Uterus (tissue), 4 donors: ENCODE measurements around the gene SORBS1. TPM values are rescaled to one million over a fixed set of nuclear protein-coding genes. Genes with fewer than 3 reads are reported as not detected.

Experiments
- DNase-seq, 2 donors: peaks; one replicate each; pipeline ENCODE4 v3.0.0-alpha.2; 2019 to 2020
- H3K27ac ChIP-seq, 2 donors: fragments of 200-600 bp; sonication (generic); 1 replicate in 1 of 2; 2 replicates in 1 of 2; pipeline ENCODE4 v1.5.1; 2016 to 2018
- H3K27me3 ChIP-seq, 2 donors: fragments of 200-600 bp; sonication (generic); one replicate each; pipeline ENCODE4 v1.5.1; 2018 to 2019; ENCODE audit warnings: control low read depth in 1 of 2
- H3K36me3 ChIP-seq, 2 donors: fragments of 200-600 bp; sonication (generic); one replicate each; pipeline ENCODE4 v1.5.1; 2019; ENCODE audit warnings: control low read depth in 1 of 2
- H3K4me1 ChIP-seq, 2 donors: fragments of 200-600 bp; sonication (generic); one replicate each; pipeline ENCODE4 v1.5.1; 2018 to 2019; ENCODE audit warnings: control low read depth in 1 of 2
- H3K4me3 ChIP-seq, 2 donors: fragments of 200-600 bp; sonication (generic); 1 replicate in 1 of 2; 2 replicates in 1 of 2; pipeline ENCODE4 v1.5.1; 2018 to 2019; ENCODE audit warnings: mild to moderate bottlenecking in 1 of 2
- H3K9me3 ChIP-seq, 2 donors: fragments of 200-600 bp; sonication (generic); one replicate each; pipeline ENCODE4 v1.5.1; 2019; ENCODE audit warnings: control low read depth in 1 of 2
- POLR2A ChIP-seq, 2 donors: fragments of 450-650 bp; IDR thresholded peaks; one replicate each; pipeline ENCODE4 v1.6.1; 2016; ENCODE audit warnings: antibody characterized with exemption in 2 of 2, mild to moderate bottlenecking in 1 of 2, moderate library complexity in 1 of 2
- intact Hi-C: fragments of 100-400 bp; cut with DNase I; formaldehyde crosslinking; loops from one replicate; pipeline ENCODE4 v1.15.1; 2023; ENCODE audit warnings: low total_unique reads
- total RNA-seq, 4 donors: library from RNA; depleted of rRNA in 3 of 4; stranded (reverse); fragments of >200 nt in 3 of 4; gene quantifications; one replicate each; pipeline versions ENCODE4 v1.1.0 to v1.2.4, GENCODE V29; 2014 to 2023
- TF ChIP-seq, protein P1 (sequence below), 4 experiments: fragments of 200-600 bp in 2 of 4; fragments of 450-650 bp in 2 of 4; sonication (generic) in 2 of 4; IDR thresholded peaks; one replicate each; pipeline ENCODE4 v1.5.1; 2016 to 2019; ENCODE audit warnings: antibody characterized with exemption in 4 of 4, mild to moderate bottlenecking in 2 of 4, moderate library complexity in 1 of 4
- donor health status: DM: yes; HTN: yes; CAD: no.

The SORBS1 gene
- total RNA-seq, 4 donors from 2014 or later, result 89.9 to 422 (median 271) TPM

DNA sequence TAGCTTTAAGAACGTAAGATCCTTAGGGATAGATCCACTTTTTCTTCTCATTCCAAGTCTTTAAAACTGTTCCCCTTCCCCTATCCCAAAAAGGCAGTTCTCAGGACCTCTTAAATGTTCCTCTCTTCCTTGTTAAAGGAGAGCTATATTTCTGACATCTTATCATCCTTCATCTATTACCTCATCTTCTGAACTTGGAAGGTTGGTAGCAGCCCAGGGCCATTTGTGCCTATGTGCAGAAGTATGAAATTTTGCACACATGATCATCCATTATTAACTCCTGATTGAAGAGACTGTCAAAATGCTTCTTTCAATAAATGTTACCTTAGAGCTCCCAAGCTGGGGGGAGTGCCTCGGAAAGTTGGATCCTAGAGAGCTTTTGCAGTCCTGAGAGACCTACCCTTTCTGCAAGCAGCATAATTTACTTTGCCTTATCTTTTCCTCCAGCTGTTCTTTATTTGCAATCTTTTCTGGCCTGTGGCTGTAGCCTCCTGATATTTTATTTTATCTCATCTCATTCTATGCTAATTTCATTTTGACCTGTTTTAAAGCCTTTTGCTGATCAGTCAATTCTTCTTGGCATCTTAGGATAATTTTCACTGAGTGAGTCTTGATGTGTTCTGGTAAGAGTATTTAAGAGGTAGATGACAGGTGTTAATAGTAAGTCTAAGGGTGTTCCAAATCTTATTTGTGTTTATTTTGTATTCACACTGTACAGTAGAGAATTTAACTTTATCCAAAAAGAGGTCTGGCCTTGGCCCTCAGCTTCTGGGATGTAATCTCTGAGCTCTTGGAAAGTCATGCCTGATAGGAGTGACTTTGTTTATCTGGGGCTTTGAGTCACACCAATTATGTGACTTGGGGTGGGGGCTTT lies 135.3 kb downstream of the SORBS1 start:
- no peaks in the 10 kb centered on the region for H3K36me3 ChIP-seq
- peak overlapping the region; percentile 41 to 93 for H3K27ac ChIP-seq
- no peaks in the 10 kb centered on the region for H3K27me3 ChIP-seq
- peaks cover 6 to 11% of the 10 kb centered on the region in 2 donors for H3K4me1 ChIP-seq
- intact Hi-C loops, result no loop called here
- TF ChIP-seq POLR2A (IDR thresholded peaks at IDR 0.05), result no peak
- TF ChIP-seq, protein P1, sequence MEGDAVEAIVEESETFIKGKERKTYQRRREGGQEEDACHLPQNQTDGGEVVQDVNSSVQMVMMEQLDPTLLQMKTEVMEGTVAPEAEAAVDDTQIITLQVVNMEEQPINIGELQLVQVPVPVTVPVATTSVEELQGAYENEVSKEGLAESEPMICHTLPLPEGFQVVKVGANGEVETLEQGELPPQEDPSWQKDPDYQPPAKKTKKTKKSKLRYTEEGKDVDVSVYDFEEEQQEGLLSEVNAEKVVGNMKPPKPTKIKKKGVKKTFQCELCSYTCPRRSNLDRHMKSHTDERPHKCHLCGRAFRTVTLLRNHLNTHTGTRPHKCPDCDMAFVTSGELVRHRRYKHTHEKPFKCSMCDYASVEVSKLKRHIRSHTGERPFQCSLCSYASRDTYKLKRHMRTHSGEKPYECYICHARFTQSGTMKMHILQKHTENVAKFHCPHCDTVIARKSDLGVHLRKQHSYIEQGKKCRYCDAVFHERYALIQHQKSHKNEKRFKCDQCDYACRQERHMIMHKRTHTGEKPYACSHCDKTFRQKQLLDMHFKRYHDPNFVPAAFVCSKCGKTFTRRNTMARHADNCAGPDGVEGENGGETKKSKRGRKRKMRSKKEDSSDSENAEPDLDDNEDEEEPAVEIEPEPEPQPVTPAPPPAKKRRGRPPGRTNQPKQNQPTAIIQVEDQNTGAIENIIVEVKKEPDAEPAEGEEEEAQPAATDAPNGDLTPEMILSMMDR (IDR thresholded peaks at IDR 0.05), result no peak
- no peaks in the 10 kb centered on the region for H3K9me3 ChIP-seq
- H3K4me3 ChIP-seq, result no peak overlapping the region
- no peak for DNase-seq

- peak overlapping the region; percentile 83 to 93 for H3K27ac ChIP-seq
- intact Hi-C loops, result no loop called here
- TF ChIP-seq, protein P1 (IDR thresholded peaks at IDR 0.05), result no peak
- TF ChIP-seq POLR2A (IDR thresholded peaks at IDR 0.05), result no peak
- peaks cover 6 to 11% of the 10 kb centered on the region in 2 donors for H3K4me1 ChIP-seq
- H3K9me3 ChIP-seq, result no peaks in the 10 kb centered on the region
- H3K36me3 ChIP-seq, result no peaks in the 10 kb centered on the region
- H3K4me3 ChIP-seq, result no peak overlapping the region
- H3K27me3 ChIP-seq, result no peaks in the 10 kb centered on the region
- DNase-seq, result no peak
Measured at GRCh38 chr10:95423164-95424005, 137.8 kb downstream of the SORBS1 start.

GRCh38 chr10:95422233-95422632 lies 138.9 kb downstream of the SORBS1 start:
- intact Hi-C loops, result no loop called here
- no peaks in the 10 kb centered on the region for H3K36me3 ChIP-seq
- H3K27me3 ChIP-seq, result no peaks in the 10 kb centered on the region
- H3K4me1 ChIP-seq, result peaks cover 6 to 15% of the 10 kb centered on the region in 2 donors
- no peaks in the 10 kb centered on the region for H3K9me3 ChIP-seq
- H3K27ac ChIP-seq, result peak overlapping the region; percentile 83 to 93
- no peak for DNase-seq
- TF ChIP-seq, protein P1 (IDR thresholded peaks at IDR 0.05), result no peak
- no peak for TF ChIP-seq POLR2A (IDR thresholded peaks at IDR 0.05)
- no peak overlapping the region for H3K4me3 ChIP-seq

DNA sequence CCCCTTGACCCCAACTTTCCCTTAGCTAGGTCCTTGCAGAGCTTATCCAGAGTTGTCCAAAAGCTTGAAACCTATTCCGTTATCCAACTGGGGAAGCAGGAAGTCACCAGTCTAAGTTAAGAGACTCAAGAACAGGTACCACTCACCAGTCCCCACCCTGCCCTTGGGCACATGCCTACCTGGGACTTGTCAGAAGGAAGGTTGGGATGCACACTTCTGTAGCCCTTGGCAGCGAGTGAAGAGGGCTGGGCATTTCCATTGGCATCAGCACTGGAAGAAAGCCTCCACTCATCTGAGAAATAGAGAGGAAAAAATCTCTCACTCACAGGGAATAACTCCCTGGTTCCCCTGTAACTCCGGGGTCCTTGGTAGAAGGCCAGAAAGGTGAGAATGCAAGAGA lies 139.4 kb downstream of the SORBS1 start:
- intact Hi-C loops, result no loop called here
- H3K4me1 ChIP-seq, result peaks cover 6 to 17% of the 10 kb centered on the region in 2 donors

More for the DNA sequence above, 139.4 kb downstream of the SORBS1 start:
- Histone ChIP-seq H3K36me3 (no peaks in the 10 kb centered on the region), H3K4me3 (no peak overlapping the region), H3K27ac (peak overlapping the region; percentile 83 to 93), H3K9me3 (no peaks in the 10 kb centered on the region), H3K27me3 (no peaks in the 10 kb centered on the region)
- TF ChIP-seq, protein P1 (IDR thresholded peaks at IDR 0.05), result no peak
- TF ChIP-seq POLR2A (IDR thresholded peaks at IDR 0.05), result no peak
- no peak for DNase-seq
